ENCODE measurements around the gene MTMR10. TPM values are rescaled to one million over a fixed set of nuclear protein-coding genes. Genes with fewer than 3 reads are reported as not detected.

The MTMR10 gene
- total RNA-seq, 1 donor from 2014 or later = 29.2 TPM

- no peak overlapping the region for H3K27ac ChIP-seq
- H3K4me3 ChIP-seq = no peak overlapping the region
- no peak for DNase-seq (ENCODE audit: extremely low spot score in 2 of 2)
- no peaks in the 10 kb centered on the region for H3K9me3 ChIP-seq
- TF ChIP-seq POLR2AphosphoS5 (IDR thresholded peaks at IDR 0.05; ENCODE audit: insufficient read depth in 1 of 2, low read depth in 1 of 2) (no peak), POLR2A (IDR thresholded peaks at IDR 0.05) (no peak)
- TF ChIP-seq, protein P1, sequence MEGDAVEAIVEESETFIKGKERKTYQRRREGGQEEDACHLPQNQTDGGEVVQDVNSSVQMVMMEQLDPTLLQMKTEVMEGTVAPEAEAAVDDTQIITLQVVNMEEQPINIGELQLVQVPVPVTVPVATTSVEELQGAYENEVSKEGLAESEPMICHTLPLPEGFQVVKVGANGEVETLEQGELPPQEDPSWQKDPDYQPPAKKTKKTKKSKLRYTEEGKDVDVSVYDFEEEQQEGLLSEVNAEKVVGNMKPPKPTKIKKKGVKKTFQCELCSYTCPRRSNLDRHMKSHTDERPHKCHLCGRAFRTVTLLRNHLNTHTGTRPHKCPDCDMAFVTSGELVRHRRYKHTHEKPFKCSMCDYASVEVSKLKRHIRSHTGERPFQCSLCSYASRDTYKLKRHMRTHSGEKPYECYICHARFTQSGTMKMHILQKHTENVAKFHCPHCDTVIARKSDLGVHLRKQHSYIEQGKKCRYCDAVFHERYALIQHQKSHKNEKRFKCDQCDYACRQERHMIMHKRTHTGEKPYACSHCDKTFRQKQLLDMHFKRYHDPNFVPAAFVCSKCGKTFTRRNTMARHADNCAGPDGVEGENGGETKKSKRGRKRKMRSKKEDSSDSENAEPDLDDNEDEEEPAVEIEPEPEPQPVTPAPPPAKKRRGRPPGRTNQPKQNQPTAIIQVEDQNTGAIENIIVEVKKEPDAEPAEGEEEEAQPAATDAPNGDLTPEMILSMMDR (IDR thresholded peaks at IDR 0.05) = no peak
- H3K27me3 ChIP-seq = no peaks in the 10 kb centered on the region
- H3K4me1 ChIP-seq = peaks cover 50% of the 10 kb centered on the region
- intact Hi-C loops (cut with DNase I) = no loop called here
- peaks cover 0 to 10% of the 10 kb centered on the region in 2 donors for H3K36me3 ChIP-seq
Measured at GRCh38 chr15:30979457-30979856, 12.0 kb downstream of the MTMR10 start.

DNA sequence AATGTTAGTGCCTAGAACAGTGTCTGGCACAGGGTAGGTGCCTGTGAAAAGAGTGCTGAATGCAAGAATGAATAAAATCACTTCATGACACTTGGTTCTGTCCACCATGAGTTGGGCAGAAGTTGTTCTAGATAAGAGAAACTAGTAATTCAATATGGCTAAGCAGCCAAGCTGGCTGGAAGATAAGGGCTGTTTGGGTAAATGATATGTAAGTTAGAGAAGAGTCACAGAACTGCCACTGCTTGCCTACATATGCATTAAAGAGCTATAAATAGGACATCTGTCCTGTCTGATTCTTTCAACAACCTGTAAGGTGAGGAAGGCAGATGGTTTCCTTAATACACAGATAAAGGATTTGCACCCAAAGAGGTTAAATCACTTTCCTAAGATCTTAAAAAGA is 13.1 kb downstream of the MTMR10 start:
- intact Hi-C loops (cut with DNase I) = no loop called here
- no peak for DNase-seq (ENCODE audit: extremely low spot score in 2 of 2)
- TF ChIP-seq, protein P1 (IDR thresholded peaks at IDR 0.05) = no peak
- TF ChIP-seq POLR2A (IDR thresholded peaks at IDR 0.05) (no peak), POLR2AphosphoS5 (IDR thresholded peaks at IDR 0.05; ENCODE audit: insufficient read depth in 1 of 2, low read depth in 1 of 2) (no peak)
- Histone ChIP-seq H3K9me3 (no peaks in the 10 kb centered on the region), H3K36me3 (peaks cover 7 to 18% of the 10 kb centered on the region in 2 donors), H3K4me1 (peaks cover 38% of the 10 kb centered on the region), H3K27me3 (no peaks in the 10 kb centered on the region), H3K4me3 (no peak overlapping the region), H3K27ac (no peak overlapping the region)

GRCh38 chr15:30974112-30974511 is 17.3 kb downstream of the MTMR10 start:
- H3K4me3 ChIP-seq = no peak overlapping the region
- TF ChIP-seq, protein P1 (IDR thresholded peaks at IDR 0.05) = no peak
- TF ChIP-seq POLR2AphosphoS5 (IDR thresholded peaks at IDR 0.05; ENCODE audit: insufficient read depth in 1 of 2, low read depth in 1 of 2) (no peak), POLR2A (IDR thresholded peaks at IDR 0.05) (no peak)
- H3K27me3 ChIP-seq = no peaks in the 10 kb centered on the region
- DNase-seq (ENCODE audit: extremely low spot score in 2 of 2) = no peak
- peaks cover 7 to 25% of the 10 kb centered on the region in 2 donors for H3K36me3 ChIP-seq
- H3K27ac ChIP-seq = no peak overlapping the region
- peaks cover 16% of the 10 kb centered on the region for H3K4me1 ChIP-seq
- H3K9me3 ChIP-seq = no peaks in the 10 kb centered on the region
- intact Hi-C loops (cut with DNase I) = no loop called here

DNA sequence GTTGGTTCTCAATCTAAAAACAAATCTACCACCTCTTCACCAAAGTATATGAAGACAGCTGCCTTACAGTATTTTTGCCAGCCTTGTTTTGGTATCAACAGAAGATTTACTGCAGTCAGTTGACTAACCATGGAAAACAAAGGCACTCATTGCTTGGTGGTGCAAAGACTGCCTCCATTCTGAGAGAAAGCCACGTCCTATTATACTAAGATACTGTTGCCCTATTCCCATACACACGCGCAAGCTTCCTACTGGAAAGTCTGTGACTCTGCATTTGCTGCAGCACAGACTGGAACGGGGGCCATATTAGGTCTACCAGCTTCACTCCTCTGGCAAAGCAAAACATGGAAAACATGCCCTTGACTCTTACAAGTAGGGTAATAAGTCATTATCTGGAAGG is 18.0 kb downstream of the MTMR10 start:
- no peak overlapping the region for H3K27ac ChIP-seq
- no peak overlapping the region for H3K4me3 ChIP-seq
- DNase-seq (ENCODE audit: extremely low spot score in 2 of 2) = no peak
- no peaks in the 10 kb centered on the region for H3K27me3 ChIP-seq
- peaks cover 7 to 25% of the 10 kb centered on the region in 2 donors for H3K36me3 ChIP-seq
- no peaks in the 10 kb centered on the region for H3K9me3 ChIP-seq
- peaks cover 14% of the 10 kb centered on the region for H3K4me1 ChIP-seq
- intact Hi-C loops (cut with DNase I) = no loop called here
- no peak for TF ChIP-seq POLR2A (IDR thresholded peaks at IDR 0.05)
- TF ChIP-seq, protein P1 (IDR thresholded peaks at IDR 0.05) = no peak
- TF ChIP-seq POLR2AphosphoS5 (IDR thresholded peaks at IDR 0.05; ENCODE audit: insufficient read depth in 1 of 2, low read depth in 1 of 2) = no peak

- no peak for DNase-seq (ENCODE audit: extremely low spot score in 2 of 2)
- no peaks in the 10 kb centered on the region for H3K27me3 ChIP-seq
- H3K4me3 ChIP-seq = no peak overlapping the region
- no peaks in the 10 kb centered on the region for H3K9me3 ChIP-seq
- H3K4me1 ChIP-seq = peaks cover 4% of the 10 kb centered on the region
- no peak for TF ChIP-seq POLR2A (IDR thresholded peaks at IDR 0.05)
- TF ChIP-seq, protein P1 (IDR thresholded peaks at IDR 0.05) = no peak
- TF ChIP-seq POLR2AphosphoS5 (IDR thresholded peaks at IDR 0.05; ENCODE audit: insufficient read depth in 1 of 2, low read depth in 1 of 2) = no peak
- no peak overlapping the region for H3K27ac ChIP-seq
- intact Hi-C loops (cut with DNase I) = no loop called here
- peaks cover 7 to 41% of the 10 kb centered on the region in 2 donors for H3K36me3 ChIP-seq
Measured at GRCh38 chr15:30969724-30970123, 21.7 kb downstream of the MTMR10 start.

All from vagina (tissue), 2 donors.